Ramos (cell line): ENCODE results near the gene CFLAR.

Source experiments
- in situ Hi-C: fragments of 300-500 bp; cut with MboI; formaldehyde crosslinking; loops from one replicate; pipeline ENCODE4 v1.14.3; 2022; ENCODE audit warnings: low sequenced_read_pairs; ENCODE audit not compliant: unreplicated experiment

CFLAR gene

GRCh38 chr2:201172279-201172678 lies 56.3 kb downstream of the CFLAR start:
- in situ Hi-C loops = no loop called here

GRCh38 chr2:201174687-201175086 lies 58.7 kb downstream of the CFLAR start:
- in situ Hi-C loops = loop anchor here (5.0 to 25.0 kb wide), 2 partner anchors 267 to 462 kb away; no protein-coding TSS in a partner anchor

GRCh38 chr2:201176081-201176481 lies 60.1 kb downstream of the CFLAR start:
- in situ Hi-C loops = loop anchor here (5.0 to 25.0 kb wide), 2 partner anchors 269 to 464 kb away; no protein-coding TSS in a partner anchor

GRCh38 chr2:201180010-201180409 lies 64.0 kb downstream of the CFLAR start:
- in situ Hi-C loops = loop anchor here (25.0 kb wide), 1 partner anchor 468 kb away; no protein-coding TSS in a partner anchor

- in situ Hi-C loops = loop anchor here (25.0 kb wide), 1 partner anchor 471 kb away; no protein-coding TSS in a partner anchor
Measured at GRCh38 chr2:201182650-201183364, 66.8 kb downstream of the CFLAR start, which contains the start of gene CASP10. Gene CASP10, plus strand, starts transcription at chr2:201183141. Its CDS starts 2,637 bp downstream, at chr2:201185778.

- in situ Hi-C loops = loop anchor here (25.0 kb wide), 1 partner anchor 471 kb away; no protein-coding TSS in a partner anchor
Measured at GRCh38 chr2:201183365-201183727, 67.4 kb downstream of the CFLAR start.

- in situ Hi-C loops = loop anchor here (25.0 kb wide), 1 partner anchor 472 kb away; no protein-coding TSS in a partner anchor
Measured at GRCh38 chr2:201183835-201184234, 67.9 kb downstream of the CFLAR start.

GRCh38 chr2:201184248-201184647 lies 68.3 kb downstream of the CFLAR start:
- in situ Hi-C loops = loop anchor here (25.0 kb wide), 1 partner anchor 472 kb away; no protein-coding TSS in a partner anchor

GRCh38 chr2:201185863-201186262 lies 69.9 kb downstream of the CFLAR start:
- in situ Hi-C loops = loop anchor here (25.0 kb wide), 1 partner anchor 474 kb away; no protein-coding TSS in a partner anchor

- in situ Hi-C loops = loop anchor here (25.0 kb wide), 1 partner anchor 475 kb away; no protein-coding TSS in a partner anchor
Measured at GRCh38 chr2:201186982-201187381, 71.0 kb downstream of the CFLAR start.

GRCh38 chr2:201188449-201188848 lies 72.5 kb downstream of the CFLAR start:
- in situ Hi-C loops = loop anchor here (25.0 kb wide), 1 partner anchor 476 kb away; no protein-coding TSS in a partner anchor

GRCh38 chr2:201191132-201191875 lies 75.3 kb downstream of the CFLAR start:
- in situ Hi-C loops = loop anchor here (25.0 kb wide), 1 partner anchor 479 kb away; no protein-coding TSS in a partner anchor

GRCh38 chr2:201194097-201194496 lies 78.1 kb downstream of the CFLAR start:
- in situ Hi-C loops = loop anchor here (25.0 kb wide), 1 partner anchor 482 kb away; no protein-coding TSS in a partner anchor

GRCh38 chr2:201195331-201195730 lies 79.4 kb downstream of the CFLAR start:
- in situ Hi-C loops = loop anchor here (25.0 kb wide), 1 partner anchor 483 kb away; no protein-coding TSS in a partner anchor

- in situ Hi-C loops = loop anchor here (25.0 kb wide), 1 partner anchor 484 kb away; no protein-coding TSS in a partner anchor
Measured at GRCh38 chr2:201196003-201196402, 80.0 kb downstream of the CFLAR start.

GRCh38 chr2:201196803-201197202 lies 80.8 kb downstream of the CFLAR start:
- in situ Hi-C loops = loop anchor here (25.0 kb wide), 1 partner anchor 485 kb away; no protein-coding TSS in a partner anchor

GRCh38 chr2:201197781-201198180 lies 81.8 kb downstream of the CFLAR start:
- in situ Hi-C loops = loop anchor here (25.0 kb wide), 1 partner anchor 485 kb away; no protein-coding TSS in a partner anchor

GRCh38 chr2:201199847-201200246 lies 83.9 kb downstream of the CFLAR start:
- in situ Hi-C loops = loop anchor here (25.0 kb wide), 1 partner anchor 488 kb away; no protein-coding TSS in a partner anchor

GRCh38 chr2:201200345-201200744 lies 84.4 kb downstream of the CFLAR start:
- in situ Hi-C loops = no loop called here

- in situ Hi-C loops = no loop called here
Measured at GRCh38 chr2:201201371-201201770, 85.4 kb downstream of the CFLAR start.
